GM18520 (cell line): ENCODE data around the gene LY86.

Experiments
- ATAC-seq: cut with Tn5 transposase; IDR thresholded peaks from one replicate; pipeline ENCODE4 v1.9.1; 2021; ENCODE audit not compliant: unreplicated experiment

Gene LY86

DNA sequence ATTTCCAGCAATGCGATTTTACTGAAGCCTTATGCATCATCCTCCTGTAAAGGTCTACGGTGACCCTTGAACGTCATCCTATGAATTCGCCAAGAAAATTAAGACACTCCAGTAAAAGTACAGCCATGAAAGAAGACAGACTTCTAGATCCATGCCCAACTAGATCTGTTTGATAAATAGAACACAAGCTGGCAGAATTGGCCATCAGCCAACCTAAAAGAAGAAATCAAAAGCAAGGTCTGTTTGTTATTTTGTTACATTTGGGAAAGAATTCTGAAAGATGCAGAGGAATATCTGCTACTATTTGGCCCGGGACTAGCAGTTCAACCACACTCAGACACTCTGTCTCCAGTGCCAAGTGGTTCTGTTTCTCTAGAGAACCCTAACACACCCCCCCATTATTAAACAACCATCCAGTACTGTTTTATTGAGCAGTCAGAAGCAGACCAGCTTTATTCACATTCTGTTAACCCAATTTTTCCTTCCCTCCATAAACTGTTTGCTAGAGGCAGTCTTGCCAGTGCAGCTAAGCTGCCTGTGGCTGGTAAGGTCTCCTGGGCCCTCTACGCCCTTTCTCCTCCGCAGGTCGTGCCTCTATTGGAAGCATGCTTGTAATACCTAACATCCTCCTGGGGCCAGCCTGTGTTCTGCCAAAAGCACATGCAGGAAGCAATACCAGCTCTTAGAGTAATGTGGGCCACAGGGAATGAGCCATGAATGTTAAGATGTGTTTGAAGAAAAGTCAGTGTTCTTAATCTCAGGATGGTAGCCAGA lies 30.7 kb downstream of the LY86 start:
- ATAC-seq = no peak

GRCh38 chr6:6620766-6621425 lies 32.4 kb downstream of the LY86 start:
- no peak for ATAC-seq

- no peak for ATAC-seq
These were observed 34.0 kb downstream of the LY86 start for GRCh38 chr6:6622501-6622900.

DNA sequence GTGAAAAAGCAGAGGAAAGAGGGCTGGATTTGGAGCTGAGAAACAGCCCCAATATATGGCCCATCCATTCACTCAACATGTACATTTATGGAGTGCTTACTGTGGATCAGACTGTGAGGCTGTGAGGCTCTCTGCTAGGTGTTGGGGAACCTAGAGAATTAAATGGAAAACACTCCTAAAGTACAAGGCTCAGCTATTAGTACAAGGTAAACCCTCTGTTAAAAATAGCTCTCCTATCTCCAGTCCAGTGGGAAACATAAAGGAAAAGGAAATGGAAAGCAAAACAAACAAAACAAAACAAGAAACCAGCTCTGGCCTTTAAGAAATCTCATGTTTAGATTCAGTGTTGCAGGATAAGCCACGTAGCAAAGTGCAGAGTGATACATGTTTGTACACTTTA lies 35.0 kb downstream of the LY86 start:
- no peak for ATAC-seq

DNA sequence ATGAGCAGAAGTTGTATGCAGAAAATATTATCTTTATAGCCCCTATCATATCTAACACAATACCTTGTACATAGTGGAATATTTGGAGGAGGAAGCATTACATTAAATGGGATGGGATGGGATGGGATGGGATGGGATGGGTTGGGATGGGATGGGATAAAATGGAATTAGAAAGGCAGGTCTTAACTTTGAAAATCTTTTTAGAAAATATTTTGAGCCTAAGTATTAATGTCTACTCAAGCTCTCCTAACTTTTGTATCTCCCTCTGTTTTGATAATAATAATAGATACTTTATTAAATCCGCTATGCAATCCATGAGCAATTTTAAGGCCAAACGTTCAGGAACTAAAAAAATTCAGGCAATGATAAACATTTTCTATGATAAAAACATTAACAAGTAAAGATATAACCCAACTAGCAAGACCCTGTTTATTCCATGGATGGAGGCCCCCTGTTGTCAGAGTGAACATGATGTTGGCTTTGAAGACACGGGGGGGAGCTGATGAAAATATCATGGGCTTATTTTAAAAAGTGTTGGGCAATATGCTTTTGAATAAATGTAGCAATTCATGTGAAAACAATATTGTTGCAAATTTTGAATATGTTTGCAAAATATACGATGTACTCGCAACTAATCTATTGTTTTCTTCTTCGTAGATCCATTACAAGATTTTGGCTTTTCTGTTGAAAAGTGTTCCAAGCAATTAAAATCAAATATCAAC lies 35.9 kb downstream of the LY86 start:
- ATAC-seq = no peak

DNA sequence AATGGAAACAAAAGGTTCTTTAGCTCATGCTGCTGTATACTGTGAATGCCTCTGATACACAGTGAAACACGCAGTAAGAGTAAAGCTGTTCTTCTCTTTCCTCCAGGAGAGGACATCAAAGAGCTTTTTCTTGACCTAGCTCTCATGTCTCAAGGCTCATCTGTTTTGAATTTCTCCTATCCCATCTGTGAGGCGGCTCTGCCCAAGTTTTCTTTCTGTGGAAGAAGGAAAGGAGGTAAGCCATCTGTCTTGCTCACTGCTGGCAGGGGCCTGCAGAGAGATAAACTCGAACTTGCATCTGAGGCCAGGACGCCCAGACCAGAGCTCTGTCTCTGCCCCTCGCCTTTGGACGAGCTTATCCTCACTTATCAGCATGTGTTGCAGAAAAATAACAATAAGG lies 37.7 kb downstream of the LY86 start:
- ATAC-seq = no peak

- ATAC-seq = no peak
These were observed 40.9 kb downstream of the LY86 start for GRCh38 chr6:6629402-6629801.

GRCh38 chr6:6631053-6631452 lies 42.5 kb downstream of the LY86 start:
- ATAC-seq = no peak

- no peak for ATAC-seq
These were observed 43.2 kb downstream of the LY86 start for GRCh38 chr6:6631534-6632276.

GRCh38 chr6:6633898-6634734 lies 45.6 kb downstream of the LY86 start:
- no peak for ATAC-seq

DNA sequence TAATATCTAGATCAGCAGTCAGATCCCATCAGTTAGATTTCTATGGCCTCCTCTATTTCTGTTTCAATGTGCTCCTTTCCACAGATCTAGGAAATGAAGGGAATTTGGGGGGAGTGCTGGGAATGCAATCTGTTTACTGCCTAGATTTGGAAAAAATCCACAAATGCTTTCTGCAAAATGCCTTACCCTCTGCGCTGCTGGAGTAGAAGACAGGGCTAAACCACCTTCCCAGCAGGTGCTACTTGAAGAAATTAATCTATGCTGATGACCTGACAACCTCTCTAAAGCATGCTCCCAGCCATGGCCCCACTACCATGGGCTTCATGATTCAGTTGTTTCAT lies 46.2 kb downstream of the LY86 start:
- no peak for ATAC-seq

- no peak for ATAC-seq
These were observed 46.8 kb downstream of the LY86 start for GRCh38 chr6:6635291-6635690.

GRCh38 chr6:6635869-6636268 lies 47.3 kb downstream of the LY86 start:
- no peak for ATAC-seq

GRCh38 chr6:6639572-6639971 lies 51.1 kb downstream of the LY86 start:
- no peak for ATAC-seq

DNA sequence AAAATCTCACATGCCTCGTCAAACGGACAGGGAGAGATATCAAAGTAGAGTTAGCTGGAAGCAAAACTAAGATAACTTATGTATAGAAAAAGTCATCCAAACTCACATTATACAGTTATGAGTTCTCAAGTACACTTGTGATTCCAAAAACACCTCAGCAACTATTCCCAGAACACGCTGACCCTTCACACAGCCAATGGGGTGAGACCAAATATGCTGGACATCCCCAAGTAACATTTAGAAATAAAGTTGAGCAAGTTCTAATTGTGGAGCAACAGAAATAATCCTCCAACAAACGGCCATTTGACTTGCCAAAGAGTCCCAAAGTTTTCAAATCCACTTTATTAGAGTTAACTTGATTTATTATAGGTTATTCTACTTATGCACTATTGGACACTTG lies 52.4 kb downstream of the LY86 start:
- no peak for ATAC-seq

DNA sequence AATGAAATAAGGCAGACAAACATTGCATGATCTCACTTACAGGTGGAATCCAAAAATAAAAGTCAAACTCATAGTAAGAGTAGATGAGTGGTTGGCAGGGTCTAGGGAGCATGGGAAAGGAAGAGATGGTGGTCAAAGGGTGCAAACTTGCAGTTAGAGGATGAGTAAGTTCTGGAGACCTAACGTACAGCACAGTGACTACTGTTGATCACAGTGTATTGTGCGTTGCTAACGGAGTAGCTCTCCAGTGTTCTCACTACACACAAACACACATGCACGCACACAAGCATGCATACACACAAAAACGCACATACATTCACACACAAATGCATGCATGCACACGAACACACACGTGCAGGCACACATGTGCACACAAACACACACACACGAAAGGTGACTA lies 54.9 kb downstream of the LY86 start:
- peak; percentile 94 for ATAC-seq

DNA sequence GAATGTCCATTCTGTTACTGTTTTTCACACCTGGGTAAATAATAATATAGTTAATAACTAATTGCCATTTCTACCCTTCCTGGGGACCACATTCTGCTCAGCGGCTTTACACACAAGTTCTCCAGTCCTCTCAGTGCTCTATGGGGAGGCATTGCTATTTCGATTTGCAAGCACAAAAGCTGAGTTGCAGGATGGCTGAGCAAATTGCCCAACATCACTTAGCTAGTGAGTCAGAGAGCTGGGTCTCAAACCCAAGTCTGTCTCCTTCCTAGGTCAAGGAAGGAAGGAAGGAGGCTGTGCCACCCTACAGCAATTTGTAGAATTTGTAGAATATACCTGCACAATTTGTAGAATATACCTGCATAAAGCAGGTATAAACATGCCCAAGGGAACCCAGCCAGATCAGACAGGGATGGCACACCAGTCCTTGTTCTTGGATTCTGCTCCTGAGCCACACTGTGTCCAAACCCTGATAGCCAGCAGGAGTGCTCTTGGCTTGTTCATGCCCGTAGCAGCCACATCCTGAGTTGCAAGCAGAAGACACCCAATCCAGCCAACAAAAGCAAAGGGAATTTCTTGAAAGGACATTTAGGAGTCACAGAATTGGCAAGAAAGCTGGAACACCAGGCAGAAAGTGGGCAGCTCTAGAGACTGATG lies 56.9 kb downstream of the LY86 start:
- no peak for ATAC-seq

GRCh38 chr6:6646384-6646783 lies 57.9 kb downstream of the LY86 start:
- no peak for ATAC-seq

DNA sequence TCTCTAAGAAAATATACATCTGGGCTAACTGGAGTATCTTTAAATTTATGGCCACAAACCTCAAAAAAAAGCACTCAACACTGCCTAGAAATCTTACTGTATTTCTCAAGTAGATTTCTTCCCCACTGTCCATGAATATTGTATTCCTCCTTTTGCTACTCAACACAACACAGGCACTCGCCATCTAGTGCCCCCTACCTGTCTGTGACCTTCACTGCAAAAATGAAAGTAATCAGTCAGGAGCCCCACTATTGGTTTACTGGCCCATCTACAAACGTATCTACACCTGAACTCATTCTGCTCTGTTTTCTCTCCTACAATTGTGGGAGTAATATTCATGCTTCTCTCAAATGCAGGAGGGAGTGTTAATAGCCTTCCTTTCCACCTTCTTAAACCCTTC lies 58.3 kb downstream of the LY86 start:
- ATAC-seq = no peak

DNA sequence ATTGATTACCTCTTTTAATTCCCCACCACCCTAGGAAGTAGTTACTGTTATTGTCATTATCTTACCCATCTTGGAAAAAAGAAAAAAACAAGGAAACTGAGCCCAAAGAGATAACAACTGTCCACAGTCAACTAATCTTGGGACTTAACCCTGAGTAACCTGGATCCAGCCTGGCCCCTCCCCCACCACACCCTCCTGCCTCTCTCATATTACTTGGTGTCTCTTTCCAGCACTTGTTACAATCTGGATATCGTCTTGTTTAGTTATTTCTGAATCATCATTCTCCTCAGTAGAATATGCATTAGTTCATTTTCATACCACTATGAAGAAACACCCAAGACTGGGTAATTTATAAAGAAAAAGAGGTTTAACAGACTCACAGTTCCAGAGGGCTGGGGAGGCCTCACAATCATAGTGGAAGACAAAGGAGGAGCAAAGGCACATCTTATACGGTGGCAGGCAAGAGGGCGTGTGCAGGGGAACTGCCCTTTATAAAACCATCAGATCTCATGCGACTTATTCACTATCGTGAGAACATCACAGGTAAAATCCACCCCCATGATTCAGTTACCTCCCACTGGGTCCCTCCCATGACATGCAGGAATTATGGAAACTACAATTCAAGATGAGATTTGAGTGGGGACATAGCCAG lies 60.3 kb downstream of the LY86 start:
- ATAC-seq = no peak
